ENCODE data around the gene FBXO28. TPM values are rescaled to one million over a fixed set of nuclear protein-coding genes. Genes with fewer than 3 reads are reported as not detected.

Gene FBXO28
- total RNA-seq, 1 donor from 2014 or later = 33.5 TPM

DNA sequence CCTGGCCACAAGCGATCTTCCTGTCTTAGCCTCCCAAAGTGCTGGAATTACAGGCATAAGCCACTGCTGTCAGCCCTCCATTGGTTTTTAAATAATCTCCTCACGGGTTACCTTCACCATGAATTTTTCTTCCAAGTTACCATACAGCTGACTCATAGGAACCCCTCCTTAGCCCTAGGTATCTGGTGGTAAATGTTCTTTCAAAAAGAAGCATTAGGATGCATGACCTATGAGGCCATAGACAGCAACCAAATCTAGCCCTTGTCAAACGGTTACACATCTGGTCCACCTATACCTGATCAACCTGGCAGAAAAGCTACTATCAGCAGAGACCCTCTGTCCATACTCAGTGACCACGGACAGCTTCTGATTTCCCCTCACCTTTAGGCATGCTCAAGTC is 56.4 kb downstream of the FBXO28 start:
- Mint-ChIP-seq H3K4me1 (ENCODE audit: low read depth) (no peaks in the 10 kb centered on the region), H3K27ac (no peak overlapping the region), H3K36me3 (ENCODE audit: insufficient read depth) (peaks cover 2% of the 10 kb centered on the region), H3K27me3 (peaks cover 15% of the 10 kb centered on the region), H3K9me3 (ENCODE audit: low read depth) (peaks cover 5% of the 10 kb centered on the region), H3K4me3 (ENCODE audit: low read depth) (no peak overlapping the region)
- TF ChIP-seq CTCF (IDR thresholded peaks at IDR 0.05; ENCODE audit: unreplicated experiment) = no peak
- DNase-seq (ENCODE audit: low spot score, unreplicated experiment) = no peak

DNA sequence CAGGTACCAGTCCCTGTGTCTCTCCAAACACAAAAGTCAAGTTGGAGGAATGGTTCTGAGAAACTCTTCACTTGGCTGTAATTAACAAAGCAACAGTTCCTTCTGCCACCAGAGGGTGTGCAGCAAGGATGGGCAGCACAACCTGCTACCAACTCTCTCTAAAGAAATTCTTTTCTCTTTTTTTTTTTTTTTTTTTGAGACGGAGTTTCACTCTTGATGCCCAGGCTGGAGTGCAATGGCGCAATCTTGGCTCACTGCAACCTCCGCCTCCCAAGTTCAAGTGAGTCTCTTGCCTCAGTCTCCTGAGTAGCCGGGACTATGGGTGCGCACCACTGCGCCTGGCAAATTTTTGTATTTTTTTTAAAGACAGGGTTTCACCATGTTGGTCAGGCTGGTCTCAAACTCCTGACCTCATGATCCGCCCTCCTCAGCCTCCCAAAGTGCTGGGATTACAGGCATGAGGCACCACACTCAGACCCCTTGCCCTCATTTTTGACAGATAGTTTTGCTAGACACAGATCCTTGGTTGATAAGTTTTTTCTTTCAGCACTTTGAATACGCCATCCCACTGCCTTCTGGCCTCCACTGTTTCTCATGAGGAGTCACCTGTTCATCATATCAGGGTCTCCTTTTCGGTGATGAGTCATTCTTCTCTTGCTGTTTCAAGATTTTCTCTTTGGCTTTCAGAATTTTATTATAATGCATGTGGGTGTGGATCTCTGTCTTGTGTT is 57.0 kb downstream of the FBXO28 start:
- Mint-ChIP-seq H3K9me3 (ENCODE audit: low read depth) (peaks cover 5% of the 10 kb centered on the region), H3K4me3 (ENCODE audit: low read depth) (no peak overlapping the region), H3K27me3 (peaks cover 21% of the 10 kb centered on the region), H3K36me3 (ENCODE audit: insufficient read depth) (peaks cover 2% of the 10 kb centered on the region), H3K4me1 (ENCODE audit: low read depth) (peaks cover 2% of the 10 kb centered on the region), H3K27ac (no peak overlapping the region)
- peak; percentile 43 for TF ChIP-seq CTCF (IDR thresholded peaks at IDR 0.05; ENCODE audit: unreplicated experiment)
- no peak for DNase-seq (ENCODE audit: low spot score, unreplicated experiment)

DNA sequence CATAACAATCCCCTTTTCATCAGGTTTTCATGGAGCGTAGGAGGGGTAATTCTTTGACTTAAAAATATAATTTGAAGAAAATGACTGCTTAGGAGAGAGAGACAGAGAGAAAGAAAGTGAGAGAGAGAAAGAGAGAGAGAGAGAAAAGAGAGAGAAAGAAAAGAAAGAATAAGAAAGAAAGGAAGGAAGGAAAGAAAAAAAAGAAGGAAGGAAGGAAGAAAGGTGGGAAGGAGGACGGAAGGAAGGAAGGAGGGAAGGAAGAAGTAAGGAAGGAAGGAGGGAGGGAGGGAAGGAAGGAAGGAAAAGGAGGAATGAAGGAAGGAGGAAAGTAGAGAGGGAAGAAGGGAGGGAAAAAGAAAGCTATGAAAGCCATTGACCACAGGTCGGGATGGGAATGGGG is 58.3 kb downstream of the FBXO28 start:
- Mint-ChIP-seq H3K4me3 (ENCODE audit: low read depth) (no peak overlapping the region), H3K27ac (no peak overlapping the region), H3K36me3 (ENCODE audit: insufficient read depth) (peaks cover 2% of the 10 kb centered on the region), H3K4me1 (ENCODE audit: low read depth) (peaks cover 2% of the 10 kb centered on the region), H3K27me3 (peaks cover 22% of the 10 kb centered on the region), H3K9me3 (ENCODE audit: low read depth) (peaks cover 5% of the 10 kb centered on the region)
- TF ChIP-seq CTCF (IDR thresholded peaks at IDR 0.05; ENCODE audit: unreplicated experiment) = no peak
- DNase-seq (ENCODE audit: low spot score, unreplicated experiment) = no peak

GRCh38 chr1:224173523-224173922 is 59.6 kb downstream of the FBXO28 start:
- no peak for DNase-seq (ENCODE audit: low spot score, unreplicated experiment)
- peaks cover 5% of the 10 kb centered on the region for H3K9me3 Mint-ChIP-seq (ENCODE audit: low read depth)
- peaks cover 22% of the 10 kb centered on the region for H3K27me3 Mint-ChIP-seq
- H3K4me3 Mint-ChIP-seq (ENCODE audit: low read depth) = no peak overlapping the region
- no peak overlapping the region for H3K27ac Mint-ChIP-seq
- no peak for TF ChIP-seq CTCF (IDR thresholded peaks at IDR 0.05; ENCODE audit: unreplicated experiment)
- H3K4me1 Mint-ChIP-seq (ENCODE audit: low read depth) = peaks cover 2% of the 10 kb centered on the region
- H3K36me3 Mint-ChIP-seq (ENCODE audit: insufficient read depth) = peaks cover 2% of the 10 kb centered on the region

DNA sequence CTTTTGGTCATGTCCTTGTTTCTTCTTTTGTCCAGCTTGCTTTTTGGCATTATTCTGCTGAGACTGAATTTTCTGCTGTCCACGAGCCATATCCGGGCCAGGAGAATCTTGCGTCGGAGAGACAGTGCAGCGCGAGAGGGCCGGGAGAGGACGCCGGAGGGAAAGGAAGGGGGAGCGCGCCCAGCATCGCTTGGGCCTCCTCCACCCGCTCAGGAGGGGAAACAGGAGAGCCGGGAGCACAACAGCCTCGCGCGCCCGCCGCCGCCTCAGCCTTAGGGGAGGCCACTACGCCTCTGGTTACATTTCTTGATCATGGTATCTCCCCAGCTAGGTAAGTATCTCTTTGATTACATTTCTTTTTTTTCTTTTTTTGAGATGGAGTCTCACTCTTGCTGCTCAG is 61.7 kb downstream of the FBXO28 start:
- DNase-seq (ENCODE audit: low spot score, unreplicated experiment) = no peak
- TF ChIP-seq CTCF (IDR thresholded peaks at IDR 0.05; ENCODE audit: unreplicated experiment) = no peak
- Mint-ChIP-seq H3K4me1 (ENCODE audit: low read depth) (peaks cover 2% of the 10 kb centered on the region), H3K27me3 (peaks cover 18% of the 10 kb centered on the region), H3K36me3 (ENCODE audit: insufficient read depth) (peaks cover 2% of the 10 kb centered on the region), H3K9me3 (ENCODE audit: low read depth) (peaks cover 5% of the 10 kb centered on the region), H3K4me3 (ENCODE audit: low read depth) (peak overlapping the region; percentile 18), H3K27ac (no peak overlapping the region)
